Osteoblast (primary cell): ENCODE measurements around the gene PLEKHJ1. TPM values are rescaled to one million over a fixed set of nuclear protein-coding genes. Genes with fewer than 3 reads are reported as not detected.

ENCODE experiments used
- DNase-seq: peaks from one replicate; pipeline ENCODE4 v3.0.0; 2011; ENCODE audit warnings: low spot score, mixed read lengths; ENCODE audit not compliant: insufficient read length; ENCODE audit errors: missing footprints
- H2AFZ ChIP-seq: 2 replicates; pipeline ENCODE4 v1.6.0; 2011; ENCODE audit warnings: mild to moderate bottlenecking, low read length
- H3K27ac ChIP-seq: 2 replicates; pipeline ENCODE4 v1.5.1; 2011; ENCODE audit warnings: mild to moderate bottlenecking, low read depth, low read length, moderate library complexity
- H3K27me3 ChIP-seq: 2 replicates; pipeline ENCODE4 v1.6.0; 2012; ENCODE audit warnings: mild to moderate bottlenecking, control low read depth, inconsistent platforms, low read length, moderate library complexity; ENCODE audit not compliant: insufficient read depth
- H3K36me3 ChIP-seq: 2 replicates; pipeline ENCODE4 v1.5.1; 2011; ENCODE audit warnings: mild to moderate bottlenecking, low read length, control low read depth, moderate library complexity; ENCODE audit not compliant: insufficient read depth
- H3K4me1 ChIP-seq: 2 replicates; pipeline ENCODE4 v1.5.1; 2011; ENCODE audit warnings: mild to moderate bottlenecking, low read length, control low read depth, moderate library complexity; ENCODE audit not compliant: insufficient read depth
- H3K4me2 ChIP-seq: 2 replicates; pipeline ENCODE4 v1.6.0; 2011; ENCODE audit warnings: mild to moderate bottlenecking, low read length; ENCODE audit not compliant: insufficient read depth
- H3K4me3 ChIP-seq: fragments of 200-600 bp; sonication (generic); 3 replicates; pipeline ENCODE4 v1.5.1; 2012; ENCODE audit warnings: mild to moderate bottlenecking, low read length, inconsistent platforms; ENCODE audit not compliant: insufficient read depth
- H3K79me2 ChIP-seq: 2 replicates; pipeline ENCODE4 v1.6.0; 2012; ENCODE audit warnings: mild to moderate bottlenecking, low read length, control low read depth, inconsistent platforms; ENCODE audit not compliant: insufficient read depth
- H3K9me3 ChIP-seq: 2 replicates; pipeline ENCODE4 v1.5.1; 2011; ENCODE audit warnings: low read depth, low read length, control low read depth
- H4K20me1 ChIP-seq: 2 replicates; pipeline ENCODE4 v1.6.0; 2012; ENCODE audit warnings: mild to moderate bottlenecking, low read length, control low read depth; ENCODE audit not compliant: insufficient read depth
- total RNA-seq: library from RNA; depleted of rRNA; stranded (reverse); fragments of >200 nt; gene quantifications from 2 replicates; pipeline ENCODE4 v1.2.3, GENCODE V29; 2012
- TF ChIP-seq, protein P1 (sequence below): IDR thresholded peaks from 2 replicates; pipeline ENCODE4 v1.5.1; 2011; ENCODE audit warnings: mild to moderate bottlenecking, low read depth, low read length, moderate library complexity; ENCODE audit errors: extremely low read depth

The PLEKHJ1 gene
- total RNA-seq, 1 donor = 43.4 TPM

DNA sequence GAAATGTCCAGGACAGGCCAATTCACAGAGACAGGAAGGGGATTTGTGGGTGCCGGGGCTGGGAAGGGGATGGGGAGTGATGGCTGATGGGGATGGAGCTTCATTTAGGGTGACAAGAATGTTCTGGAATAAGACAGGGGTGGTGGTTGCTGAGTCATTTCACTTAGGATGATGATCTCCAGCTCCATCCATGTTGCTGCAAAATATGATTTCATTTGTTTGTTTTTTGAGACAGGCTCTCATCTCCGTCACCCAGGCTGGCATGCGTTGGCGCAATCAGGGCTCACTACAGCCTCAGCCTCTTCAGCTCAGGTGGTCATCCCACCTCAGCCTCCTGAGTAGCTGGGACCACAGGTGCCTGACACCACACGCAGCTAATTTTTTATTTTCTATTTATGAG lies 23.2 kb upstream of the PLEKHJ1 start:
- H3K36me3 ChIP-seq = no peaks in the 10 kb centered on the region
- H2AFZ ChIP-seq = no peak overlapping the region
- peak; percentile 94 for DNase-seq
- no peaks in the 10 kb centered on the region for H4K20me1 ChIP-seq
- H3K27me3 ChIP-seq = peaks cover under 1% of the 10 kb centered on the region
- no peaks in the 10 kb centered on the region for H3K9me3 ChIP-seq
- TF ChIP-seq, protein P1, sequence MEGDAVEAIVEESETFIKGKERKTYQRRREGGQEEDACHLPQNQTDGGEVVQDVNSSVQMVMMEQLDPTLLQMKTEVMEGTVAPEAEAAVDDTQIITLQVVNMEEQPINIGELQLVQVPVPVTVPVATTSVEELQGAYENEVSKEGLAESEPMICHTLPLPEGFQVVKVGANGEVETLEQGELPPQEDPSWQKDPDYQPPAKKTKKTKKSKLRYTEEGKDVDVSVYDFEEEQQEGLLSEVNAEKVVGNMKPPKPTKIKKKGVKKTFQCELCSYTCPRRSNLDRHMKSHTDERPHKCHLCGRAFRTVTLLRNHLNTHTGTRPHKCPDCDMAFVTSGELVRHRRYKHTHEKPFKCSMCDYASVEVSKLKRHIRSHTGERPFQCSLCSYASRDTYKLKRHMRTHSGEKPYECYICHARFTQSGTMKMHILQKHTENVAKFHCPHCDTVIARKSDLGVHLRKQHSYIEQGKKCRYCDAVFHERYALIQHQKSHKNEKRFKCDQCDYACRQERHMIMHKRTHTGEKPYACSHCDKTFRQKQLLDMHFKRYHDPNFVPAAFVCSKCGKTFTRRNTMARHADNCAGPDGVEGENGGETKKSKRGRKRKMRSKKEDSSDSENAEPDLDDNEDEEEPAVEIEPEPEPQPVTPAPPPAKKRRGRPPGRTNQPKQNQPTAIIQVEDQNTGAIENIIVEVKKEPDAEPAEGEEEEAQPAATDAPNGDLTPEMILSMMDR = no peak
- H3K27ac ChIP-seq = no peak overlapping the region
- peaks cover 5% of the 10 kb centered on the region for H3K4me1 ChIP-seq
- H3K4me2 ChIP-seq = no peak overlapping the region
- H3K79me2 ChIP-seq = no peaks in the 10 kb centered on the region
- no peak overlapping the region for H3K4me3 ChIP-seq

DNA sequence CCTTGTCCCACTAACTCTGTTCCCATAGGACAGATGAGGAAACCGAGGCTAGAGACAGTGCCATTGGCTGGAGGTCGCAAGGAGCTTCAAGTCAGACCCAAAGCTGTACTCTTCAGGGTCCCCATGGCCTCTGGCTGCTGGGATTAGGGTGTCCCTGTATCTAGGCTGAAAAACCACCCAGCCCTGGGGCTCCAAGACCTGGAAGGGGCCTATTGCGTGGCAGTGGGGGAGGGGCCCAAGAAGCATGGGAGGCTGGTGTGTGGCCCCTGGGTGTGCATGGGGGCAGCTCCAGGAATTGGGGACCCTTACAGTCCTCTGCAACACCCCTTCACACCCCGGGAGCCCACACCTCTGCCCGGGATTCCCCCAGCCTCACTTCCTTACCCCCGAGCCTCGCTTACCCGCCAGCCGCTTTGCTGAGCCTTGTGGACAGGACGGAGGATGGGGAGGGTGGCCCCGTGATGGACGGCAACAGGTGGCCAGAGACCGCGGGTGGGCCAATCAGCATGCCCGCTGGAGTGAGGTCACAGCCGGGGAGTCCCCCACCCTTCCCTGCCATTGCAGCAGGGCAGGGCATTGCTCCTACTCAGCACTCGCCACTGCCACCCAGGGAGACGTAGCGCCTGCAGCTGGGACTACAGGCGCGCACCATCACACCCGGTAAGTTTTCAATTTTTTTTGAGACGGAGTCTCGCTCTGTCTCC lies 20.0 kb upstream of the PLEKHJ1 start, which contains the start of gene JSRP1:
TSS of gene JSRP1 (minus strand) at position 436 of the 704 bp plus-strand sequence. CDS start 1,103 bp downstream, outside the sequence.
- no peak within 1 kb of the TSS for H2AFZ ChIP-seq

DNA sequence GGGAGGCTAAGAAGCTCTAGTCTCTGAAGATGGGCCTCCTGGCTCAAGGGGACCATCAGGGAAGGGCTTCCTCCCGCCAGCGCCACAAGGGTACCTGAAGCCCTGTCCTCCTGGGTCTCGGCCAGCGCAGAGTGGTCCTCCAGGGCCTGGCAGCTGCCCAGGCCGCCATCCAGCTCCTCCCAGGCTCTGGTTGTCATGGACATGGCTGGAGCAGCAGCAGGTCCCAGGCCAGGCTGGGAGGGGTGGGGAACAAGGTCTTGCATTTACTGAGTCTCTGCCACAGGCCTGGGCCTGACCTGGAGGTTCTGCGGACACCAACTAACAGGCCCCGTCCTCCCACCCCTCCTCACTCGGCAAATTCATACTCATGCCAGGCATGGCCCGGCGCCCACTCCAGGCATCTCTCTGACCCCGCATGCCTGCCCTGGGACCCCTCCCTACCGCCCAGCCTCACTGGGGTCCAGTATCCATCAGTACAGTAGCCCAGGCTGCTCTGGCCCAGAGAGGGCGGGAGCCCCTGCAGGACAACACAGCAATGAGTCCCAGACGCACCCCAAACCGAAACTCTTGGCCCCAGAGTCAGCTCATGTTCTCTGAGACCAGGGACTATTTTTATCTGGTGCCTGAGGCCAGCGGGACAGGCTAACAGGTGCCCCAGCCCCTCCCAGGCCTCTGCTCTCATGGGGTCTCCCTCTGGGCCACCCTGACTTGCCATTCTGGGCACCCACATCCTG lies 19.1 kb upstream of the PLEKHJ1 start:
- Histone ChIP-seq H3K79me2 (no peaks in the 10 kb centered on the region), H3K4me3 (no peak overlapping the region), H3K4me2 (no peak overlapping the region), H2AFZ (no peak overlapping the region), H3K4me1 (peaks cover 5% of the 10 kb centered on the region), H3K36me3 (no peaks in the 10 kb centered on the region), H3K27me3 (peaks cover 41% of the 10 kb centered on the region), H3K27ac (no peak overlapping the region), H4K20me1 (no peaks in the 10 kb centered on the region), H3K9me3 (no peaks in the 10 kb centered on the region)
- peak; percentile 83 for DNase-seq
- TF ChIP-seq, protein P1 = no peak

More for the DNA sequence above, 20.0 kb upstream of the PLEKHJ1 start, which contains the start of gene JSRP1:
- peaks cover 5% of the 10 kb centered on the region for H3K4me1 ChIP-seq
- no peaks in the 10 kb centered on the region for H4K20me1 ChIP-seq
- H3K27me3 ChIP-seq = peaks cover 32% of the 10 kb centered on the region
- H3K4me3 ChIP-seq = no peak within 1 kb of the TSS
- H3K36me3 ChIP-seq = no peaks in the 10 kb centered on the region
- TF ChIP-seq, protein P1 = no peak
- no peak within 1 kb of the TSS for H3K27ac ChIP-seq
- H3K79me2 ChIP-seq = no peaks in the 10 kb centered on the region
- H3K4me2 ChIP-seq = no peak within 1 kb of the TSS
- DNase-seq = peak; percentile 69
- H3K9me3 ChIP-seq = no peaks in the 10 kb centered on the region
